Activated naive CD8-positive, alpha-beta T cell treated with anti-CD3 and anti-CD28 coated beads for 36 hours (primary cell): ENCODE results near the gene KDF1. TPM values are rescaled to one million over a fixed set of nuclear protein-coding genes. Genes with fewer than 3 reads are reported as not detected.

Experiments
- DNase-seq: peaks from one replicate; pipeline ENCODE4 v3.0.0; 2021
- H3K27ac Mint-ChIP-seq: one replicate; pipeline ENCODE4 v1.8.0; 2022; ENCODE audit warnings: mild to moderate bottlenecking, moderate library complexity, mixed read lengths
- H3K27me3 Mint-ChIP-seq: one replicate; pipeline ENCODE4 v1.8.0; 2022; ENCODE audit warnings: mild to moderate bottlenecking, mixed read lengths
- H3K36me3 Mint-ChIP-seq: one replicate; pipeline ENCODE4 v1.8.0; 2021; ENCODE audit warnings: mild to moderate bottlenecking, mixed read lengths
- H3K4me1 Mint-ChIP-seq: one replicate; pipeline ENCODE4 v1.8.0; 2021; ENCODE audit warnings: mixed read lengths
- H3K4me3 Mint-ChIP-seq: one replicate; pipeline ENCODE4 v1.8.0; 2022; ENCODE audit warnings: mild to moderate bottlenecking, moderate library complexity, mixed read lengths
- H3K9me3 Mint-ChIP-seq: one replicate; pipeline ENCODE4 v1.8.0; 2022; ENCODE audit warnings: mixed read lengths
- total RNA-seq, 2 experiments: library from RNA; stranded (reverse); gene quantifications; one replicate each; pipeline ENCODE4 v1.2.3, GENCODE V29; 2021

Gene KDF1, protein sequence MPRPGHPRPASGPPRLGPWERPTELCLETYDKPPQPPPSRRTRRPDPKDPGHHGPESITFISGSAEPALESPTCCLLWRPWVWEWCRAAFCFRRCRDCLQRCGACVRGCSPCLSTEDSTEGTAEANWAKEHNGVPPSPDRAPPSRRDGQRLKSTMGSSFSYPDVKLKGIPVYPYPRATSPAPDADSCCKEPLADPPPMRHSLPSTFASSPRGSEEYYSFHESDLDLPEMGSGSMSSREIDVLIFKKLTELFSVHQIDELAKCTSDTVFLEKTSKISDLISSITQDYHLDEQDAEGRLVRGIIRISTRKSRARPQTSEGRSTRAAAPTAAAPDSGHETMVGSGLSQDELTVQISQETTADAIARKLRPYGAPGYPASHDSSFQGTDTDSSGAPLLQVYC
- total RNA-seq = under 1 TPM; 0.47 to 0.60 TPM

DNA sequence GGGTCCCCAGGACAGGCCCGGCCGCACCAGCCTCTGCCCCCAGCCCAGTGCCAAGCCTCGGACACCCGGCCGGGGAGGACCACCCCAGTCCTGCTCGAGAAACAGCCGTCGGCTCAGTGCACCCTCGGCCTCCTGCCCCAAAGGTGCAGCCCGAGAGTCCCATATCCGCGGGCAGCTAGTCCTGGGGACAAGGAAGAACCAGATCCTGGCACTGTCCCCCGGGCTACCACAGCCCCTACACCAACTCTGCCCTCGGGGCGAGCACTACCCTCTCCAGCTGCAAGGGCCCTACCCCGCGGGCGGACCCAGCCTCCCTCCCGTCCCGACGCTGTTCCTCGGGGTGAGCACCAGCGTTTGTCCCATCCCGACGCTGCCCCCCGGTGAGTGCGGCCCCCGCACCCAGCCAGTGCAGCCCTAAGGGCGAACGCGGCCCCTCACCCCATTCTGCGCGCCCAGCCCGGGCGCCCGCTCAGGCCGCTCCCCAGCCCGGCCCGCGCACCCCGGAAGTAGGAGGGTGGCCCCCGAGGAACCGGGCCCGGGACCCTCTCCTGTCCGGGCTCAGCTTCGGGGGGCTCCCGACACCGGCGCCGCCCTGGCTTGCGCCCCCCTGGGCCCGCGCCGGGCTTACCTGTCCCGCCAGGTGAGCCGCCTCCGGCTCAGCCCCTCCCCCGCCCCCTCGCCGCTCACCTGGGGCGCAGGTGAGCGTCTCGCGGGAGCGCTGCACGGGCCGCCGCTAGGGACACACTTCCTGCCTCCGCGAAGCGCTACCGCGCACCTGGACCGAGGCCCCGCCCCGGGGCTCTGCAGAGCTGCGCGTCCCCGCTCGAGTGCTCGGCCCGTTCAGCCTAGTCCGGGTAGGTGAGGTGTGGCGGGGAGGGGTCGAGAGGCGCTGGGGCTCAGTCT is at the start of gene KDF1:
KDF1 (minus strand) TSS at position 747 of the 903 bp plus-strand sequence. CDS start 8,088 bp downstream, outside the sequence.
- H3K27ac Mint-ChIP-seq = no peak within 1 kb of the TSS
- peaks cover 35% of the 10 kb centered on the region for H3K27me3 Mint-ChIP-seq
- peaks cover 4% of the 10 kb centered on the region for H3K4me1 Mint-ChIP-seq
- H3K9me3 Mint-ChIP-seq = peaks cover 1% of the 10 kb centered on the region
- peaks cover 3% of the 10 kb centered on the region for H3K36me3 Mint-ChIP-seq
- peak; percentile 49 for DNase-seq
- H3K4me3 Mint-ChIP-seq = peak within 1 kb of the TSS; percentile 66

DNA sequence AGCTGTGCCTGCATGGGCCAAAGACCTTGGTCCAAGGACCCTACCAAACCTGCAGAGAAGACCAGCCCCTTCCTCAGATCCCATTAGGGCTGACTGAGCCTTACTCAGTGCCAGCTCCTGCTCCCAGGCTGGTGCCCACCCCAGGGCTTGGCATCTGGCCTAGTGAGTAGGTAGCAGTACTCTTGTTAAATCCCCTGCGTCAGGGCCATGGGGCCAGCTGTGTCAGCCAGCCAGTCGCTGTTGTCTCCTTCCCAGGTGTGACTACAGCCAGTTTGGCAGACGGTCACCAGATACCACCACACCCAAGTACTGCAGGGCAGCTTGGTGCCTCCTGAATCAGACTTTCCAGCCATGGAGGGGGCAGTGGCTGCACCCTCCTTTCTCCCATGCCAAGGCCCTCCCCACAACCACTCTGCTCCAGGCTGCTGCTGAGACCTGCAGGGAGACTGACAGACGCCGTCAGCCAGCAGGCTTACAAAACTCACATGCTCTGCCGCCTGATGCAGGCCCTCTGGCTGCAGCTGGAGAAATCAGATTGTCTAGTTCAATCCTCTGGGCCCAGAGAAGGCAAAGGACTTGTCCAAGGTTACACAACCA is 49.4 kb upstream of the KDF1 start:
- H3K27me3 Mint-ChIP-seq = peaks cover 26% of the 10 kb centered on the region
- peaks cover 9% of the 10 kb centered on the region for H3K4me1 Mint-ChIP-seq
- H3K27ac Mint-ChIP-seq = no peak overlapping the region
- no peak for DNase-seq
- no peak overlapping the region for H3K4me3 Mint-ChIP-seq
- no peaks in the 10 kb centered on the region for H3K36me3 Mint-ChIP-seq
- no peaks in the 10 kb centered on the region for H3K9me3 Mint-ChIP-seq

DNA sequence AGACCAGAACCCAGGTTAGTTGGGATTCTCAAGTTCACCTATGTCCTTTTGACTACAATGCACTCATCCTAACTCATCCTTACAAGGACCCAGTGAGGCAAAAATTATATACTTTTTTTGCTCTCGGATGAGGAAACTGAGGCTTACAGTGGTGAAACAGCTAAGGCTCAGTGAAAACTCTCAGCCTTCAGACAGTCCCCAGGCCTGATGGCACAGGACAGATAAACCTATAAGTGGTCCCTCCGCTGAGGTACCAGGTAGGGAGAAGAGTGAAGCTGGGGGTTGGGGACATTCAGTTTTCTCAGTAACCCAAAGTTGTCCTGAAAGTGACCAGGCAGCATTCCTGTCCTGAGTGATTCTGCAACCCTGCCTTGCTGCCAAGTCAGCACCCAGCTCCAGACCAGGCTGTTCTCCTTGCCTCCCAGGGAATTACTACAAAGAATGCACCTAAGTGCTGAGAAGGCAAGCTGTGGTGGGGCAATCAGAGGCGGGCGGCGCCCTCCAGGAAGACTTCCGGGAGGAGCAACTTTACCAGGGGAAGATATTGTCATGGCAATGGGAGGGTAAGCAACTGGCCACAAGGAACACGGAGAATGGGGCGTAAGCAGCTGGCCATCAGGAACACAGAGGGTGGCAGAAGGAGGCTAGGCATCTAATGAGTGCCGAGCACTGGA is 47.8 kb upstream of the KDF1 start:
- no peaks in the 10 kb centered on the region for H3K36me3 Mint-ChIP-seq
- H3K4me3 Mint-ChIP-seq = no peak overlapping the region
- DNase-seq = no peak
- no peak overlapping the region for H3K27ac Mint-ChIP-seq
- peaks cover 7% of the 10 kb centered on the region for H3K4me1 Mint-ChIP-seq
- H3K9me3 Mint-ChIP-seq = no peaks in the 10 kb centered on the region
- H3K27me3 Mint-ChIP-seq = peaks cover 19% of the 10 kb centered on the region

DNA sequence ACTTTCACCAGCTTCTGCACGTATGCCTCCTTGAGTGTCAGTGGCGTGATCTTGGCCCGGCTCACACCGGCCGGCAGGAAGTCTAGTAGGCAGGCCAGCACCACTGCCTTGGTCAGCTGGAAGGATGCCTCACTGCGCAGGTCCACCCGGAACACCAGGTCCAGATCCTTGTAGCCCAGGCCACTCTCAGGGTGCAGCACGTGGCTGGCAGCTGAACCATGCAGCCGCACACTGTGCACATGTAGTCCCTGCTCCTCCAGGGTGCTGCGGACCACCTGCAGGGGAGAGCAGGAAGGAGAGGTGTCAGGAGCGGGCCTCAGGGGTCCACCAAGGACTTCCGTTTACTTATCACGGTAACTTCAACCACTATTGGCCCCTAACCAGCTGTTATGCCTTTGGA is 46.4 kb upstream of the KDF1 start:
- no peaks in the 10 kb centered on the region for H3K4me1 Mint-ChIP-seq
- no peak overlapping the region for H3K4me3 Mint-ChIP-seq
- DNase-seq = no peak
- no peaks in the 10 kb centered on the region for H3K9me3 Mint-ChIP-seq
- H3K36me3 Mint-ChIP-seq = no peaks in the 10 kb centered on the region
- H3K27me3 Mint-ChIP-seq = peaks cover 11% of the 10 kb centered on the region
- H3K27ac Mint-ChIP-seq = no peak overlapping the region

DNA sequence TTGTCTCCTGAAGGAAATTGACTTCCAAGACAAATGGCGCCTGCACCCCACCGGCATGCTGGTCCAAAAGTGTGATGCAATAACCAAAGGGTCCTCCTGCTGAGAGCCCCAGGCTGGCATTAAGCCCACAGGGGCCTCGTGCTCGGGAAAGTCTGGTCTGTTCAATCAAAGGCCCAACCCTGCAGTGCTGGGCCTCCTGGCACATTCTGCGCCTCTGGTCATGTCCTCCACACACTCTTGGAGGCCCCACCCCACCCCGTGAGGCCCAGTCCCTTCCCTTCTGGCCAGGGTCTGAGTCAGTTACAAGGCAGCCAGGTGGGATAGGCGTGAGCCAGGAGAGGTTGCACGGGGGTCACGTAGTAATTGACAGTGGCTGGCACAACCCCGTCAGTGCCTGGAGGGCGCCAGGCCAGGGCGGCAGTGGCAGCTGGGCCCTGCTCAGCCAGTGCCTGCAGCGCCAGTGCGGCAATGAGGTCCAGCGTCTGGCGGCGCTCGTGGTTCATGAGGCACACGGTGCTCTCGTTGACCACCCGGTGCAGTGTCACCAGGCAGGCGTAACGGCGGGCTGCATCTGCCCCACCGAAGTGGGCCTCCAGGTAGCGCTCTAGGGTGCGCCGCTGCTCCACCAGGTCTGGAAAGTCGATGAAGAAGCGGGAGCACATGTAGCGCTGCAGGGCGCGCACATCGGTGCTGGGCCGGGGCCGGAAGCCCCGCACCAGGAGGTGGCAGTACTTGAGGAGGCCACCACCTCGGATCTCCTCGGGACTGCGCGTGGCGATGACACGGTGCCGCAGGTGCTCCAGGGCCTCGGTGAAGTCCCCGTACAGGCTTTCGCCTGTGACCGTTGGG is 45.6 kb upstream of the KDF1 start:
- Mint-ChIP-seq H3K4me1 (no peaks in the 10 kb centered on the region), H3K27ac (no peak overlapping the region), H3K9me3 (no peaks in the 10 kb centered on the region), H3K4me3 (no peak overlapping the region), H3K36me3 (no peaks in the 10 kb centered on the region), H3K27me3 (peaks cover 7% of the 10 kb centered on the region)
- no peak for DNase-seq

DNA sequence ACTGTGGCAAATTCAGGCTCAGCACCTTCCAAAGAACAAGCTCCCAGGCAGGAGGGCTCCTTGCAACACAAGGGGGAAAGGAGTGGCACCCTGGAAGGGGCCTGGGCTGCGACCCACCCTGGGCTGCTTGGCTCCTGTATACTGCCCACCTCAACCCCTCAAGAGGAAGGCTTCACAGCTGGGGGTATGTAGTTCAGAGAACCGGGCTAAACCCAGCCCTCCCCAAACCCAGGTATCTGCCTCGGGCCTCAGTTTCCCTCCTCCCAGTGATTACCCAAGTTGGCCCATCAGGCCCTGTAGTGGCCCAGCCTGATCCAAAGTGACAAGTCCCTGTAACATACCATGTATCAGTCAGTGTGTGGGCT is 44.9 kb upstream of the KDF1 start:
- Mint-ChIP-seq H3K4me3 (no peak overlapping the region), H3K36me3 (no peaks in the 10 kb centered on the region), H3K4me1 (no peaks in the 10 kb centered on the region), H3K27me3 (peaks cover 7% of the 10 kb centered on the region), H3K9me3 (no peaks in the 10 kb centered on the region), H3K27ac (no peak overlapping the region)
- no peak for DNase-seq

DNA sequence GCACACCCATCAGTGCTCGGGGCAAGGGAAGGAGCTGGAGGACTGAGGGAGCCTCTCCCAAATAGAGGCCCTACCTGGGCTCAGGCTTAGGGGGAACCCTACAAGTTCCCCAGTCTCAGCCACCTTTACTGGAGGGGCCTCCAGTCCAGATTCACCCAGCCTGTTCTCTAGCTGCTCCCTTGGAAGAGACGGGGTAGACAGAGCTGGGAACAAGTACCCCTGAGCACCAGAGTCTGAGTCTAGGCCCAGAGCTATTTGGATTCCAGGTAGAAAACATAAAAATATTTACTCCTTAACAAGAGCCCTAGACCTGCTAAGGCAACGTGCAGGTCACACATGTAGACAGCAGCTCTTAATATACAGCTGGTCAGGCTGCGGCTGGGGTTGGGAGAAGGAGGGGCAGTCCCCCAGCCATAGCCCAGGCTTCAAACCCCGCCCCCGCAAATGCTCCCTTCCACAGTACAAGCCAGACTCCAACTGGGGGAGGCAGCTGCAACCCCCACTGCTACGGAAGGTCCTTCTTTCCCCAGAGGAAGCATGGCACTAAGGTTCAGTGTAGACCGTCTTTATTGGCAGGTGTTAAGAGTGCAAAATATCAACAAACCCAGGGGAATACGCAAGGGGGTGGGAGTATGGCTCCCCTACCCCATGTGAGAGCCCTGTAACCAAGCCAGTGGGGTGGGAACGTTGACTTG is 44.4 kb upstream of the KDF1 start:
- no peaks in the 10 kb centered on the region for H3K36me3 Mint-ChIP-seq
- no peaks in the 10 kb centered on the region for H3K4me1 Mint-ChIP-seq
- H3K4me3 Mint-ChIP-seq = no peak overlapping the region
- H3K27me3 Mint-ChIP-seq = peaks cover 3% of the 10 kb centered on the region
- H3K9me3 Mint-ChIP-seq = no peaks in the 10 kb centered on the region
- no peak for DNase-seq
- H3K27ac Mint-ChIP-seq = no peak overlapping the region

DNA sequence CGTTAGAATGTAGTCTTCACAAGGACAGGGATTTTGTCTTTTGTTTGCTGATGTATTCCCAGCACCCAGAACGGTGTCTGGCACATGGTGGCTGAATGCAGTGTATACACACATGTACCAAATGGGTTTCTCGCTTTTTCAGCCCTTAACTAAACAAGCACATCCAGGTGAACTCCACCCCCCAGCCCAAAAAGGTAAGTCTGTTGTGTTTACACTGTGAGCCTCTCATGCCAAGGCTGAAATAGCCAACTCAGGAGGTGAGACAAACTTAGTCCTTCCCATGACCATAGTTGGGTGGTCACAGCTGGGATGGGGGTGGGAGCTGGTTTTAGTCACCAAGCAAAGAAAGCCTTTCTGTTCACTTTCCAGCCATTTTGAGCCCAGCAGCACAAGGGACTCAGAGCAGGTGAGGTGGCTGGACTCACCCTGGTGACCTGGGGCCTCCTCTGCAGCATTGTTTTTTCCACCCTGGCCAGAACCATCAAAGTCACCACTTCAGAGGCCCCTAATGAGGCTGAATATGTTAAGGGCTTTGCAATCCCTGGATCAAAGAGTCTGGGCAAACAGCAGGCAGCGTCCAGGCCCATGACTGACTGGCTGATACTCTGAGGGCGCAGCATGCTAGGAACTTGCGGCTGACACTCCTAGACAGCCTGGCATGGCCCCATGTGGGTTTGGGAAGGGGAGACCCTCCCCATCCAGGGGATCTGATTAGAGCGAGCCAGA is 43.6 kb upstream of the KDF1 start:
- DNase-seq = no peak
- H3K4me1 Mint-ChIP-seq = no peaks in the 10 kb centered on the region
- H3K36me3 Mint-ChIP-seq = no peaks in the 10 kb centered on the region
- H3K27me3 Mint-ChIP-seq = peaks cover 3% of the 10 kb centered on the region
- no peaks in the 10 kb centered on the region for H3K9me3 Mint-ChIP-seq
- no peak overlapping the region for H3K27ac Mint-ChIP-seq
- no peak overlapping the region for H3K4me3 Mint-ChIP-seq

DNA sequence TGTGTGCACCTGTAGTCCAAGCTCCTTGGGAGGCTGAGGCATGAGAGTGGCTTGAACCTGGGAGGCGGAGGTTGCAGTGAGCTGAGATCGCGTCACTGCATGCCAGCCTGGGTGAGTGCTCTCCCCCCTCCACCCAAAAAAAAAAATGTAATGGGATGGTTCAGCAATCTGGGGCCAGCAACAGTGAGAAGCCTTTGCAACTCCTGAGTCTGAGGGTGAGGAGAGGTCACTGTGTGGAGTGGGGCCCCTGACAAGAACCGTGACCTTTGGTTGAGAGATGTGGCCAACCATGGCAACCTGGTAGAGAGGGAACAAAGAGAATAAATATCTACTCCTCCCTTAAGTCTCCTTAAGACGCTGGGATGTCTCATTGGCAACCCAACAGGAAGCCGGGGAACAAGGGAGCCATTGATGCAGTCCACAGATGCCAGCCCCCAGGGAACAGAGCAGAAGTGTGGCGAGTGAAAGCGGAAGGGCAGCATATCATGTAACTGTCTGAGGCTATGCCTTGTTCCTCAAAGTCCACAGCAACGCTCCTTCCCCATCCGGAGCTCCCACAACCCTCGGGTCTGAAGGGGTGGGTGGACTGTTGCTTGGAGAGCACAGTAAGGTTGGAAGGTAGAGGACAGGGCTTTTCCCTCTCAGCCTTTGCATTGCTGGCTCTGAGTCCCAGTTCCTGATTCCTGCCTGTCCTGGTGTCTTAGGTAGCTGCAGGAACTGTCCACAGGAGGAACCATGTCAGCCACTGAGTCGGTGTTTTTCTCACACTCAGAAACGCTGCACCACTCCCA is 41.5 kb upstream of the KDF1 start:
- peaks cover 13% of the 10 kb centered on the region for H3K27me3 Mint-ChIP-seq
- H3K4me3 Mint-ChIP-seq = no peak overlapping the region
- no peaks in the 10 kb centered on the region for H3K36me3 Mint-ChIP-seq
- peaks cover 6% of the 10 kb centered on the region for H3K4me1 Mint-ChIP-seq
- no peaks in the 10 kb centered on the region for H3K9me3 Mint-ChIP-seq
- no peak for DNase-seq
- H3K27ac Mint-ChIP-seq = no peak overlapping the region

DNA sequence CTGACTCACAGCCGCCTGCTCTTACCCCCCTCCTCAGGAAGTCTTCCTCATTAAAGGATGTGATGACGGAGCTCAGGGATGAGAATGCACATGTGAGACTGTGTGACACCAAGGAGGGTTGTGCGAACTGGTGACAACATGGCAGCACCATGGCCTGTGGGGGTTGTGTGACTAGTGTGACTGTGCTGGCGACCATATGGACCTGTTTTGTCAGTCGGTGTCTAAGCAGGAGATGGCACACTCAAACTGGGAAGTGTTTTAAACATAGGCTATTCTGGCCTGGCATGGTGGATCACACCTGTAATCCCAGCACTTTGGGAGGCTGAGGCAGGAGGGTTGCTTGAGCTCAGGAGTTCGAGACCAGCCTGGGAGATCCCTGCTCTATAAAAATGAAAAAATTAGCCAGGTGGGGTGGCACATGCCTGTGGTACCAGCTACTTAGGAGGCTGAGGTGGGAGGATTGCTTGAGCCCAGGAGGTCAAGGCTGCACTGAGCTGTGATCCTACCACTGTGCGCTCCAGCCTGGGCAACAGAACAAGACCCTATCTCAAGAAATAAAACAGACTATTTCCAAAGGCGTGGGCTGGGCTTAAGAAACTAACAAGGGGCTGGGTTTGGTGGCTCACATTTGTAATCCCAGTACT is 40.7 kb upstream of the KDF1 start:
- H3K36me3 Mint-ChIP-seq = no peaks in the 10 kb centered on the region
- H3K27me3 Mint-ChIP-seq = peaks cover 21% of the 10 kb centered on the region
- no peak overlapping the region for H3K27ac Mint-ChIP-seq
- peaks cover 6% of the 10 kb centered on the region for H3K4me1 Mint-ChIP-seq
- no peak overlapping the region for H3K4me3 Mint-ChIP-seq
- DNase-seq = no peak
- no peaks in the 10 kb centered on the region for H3K9me3 Mint-ChIP-seq

DNA sequence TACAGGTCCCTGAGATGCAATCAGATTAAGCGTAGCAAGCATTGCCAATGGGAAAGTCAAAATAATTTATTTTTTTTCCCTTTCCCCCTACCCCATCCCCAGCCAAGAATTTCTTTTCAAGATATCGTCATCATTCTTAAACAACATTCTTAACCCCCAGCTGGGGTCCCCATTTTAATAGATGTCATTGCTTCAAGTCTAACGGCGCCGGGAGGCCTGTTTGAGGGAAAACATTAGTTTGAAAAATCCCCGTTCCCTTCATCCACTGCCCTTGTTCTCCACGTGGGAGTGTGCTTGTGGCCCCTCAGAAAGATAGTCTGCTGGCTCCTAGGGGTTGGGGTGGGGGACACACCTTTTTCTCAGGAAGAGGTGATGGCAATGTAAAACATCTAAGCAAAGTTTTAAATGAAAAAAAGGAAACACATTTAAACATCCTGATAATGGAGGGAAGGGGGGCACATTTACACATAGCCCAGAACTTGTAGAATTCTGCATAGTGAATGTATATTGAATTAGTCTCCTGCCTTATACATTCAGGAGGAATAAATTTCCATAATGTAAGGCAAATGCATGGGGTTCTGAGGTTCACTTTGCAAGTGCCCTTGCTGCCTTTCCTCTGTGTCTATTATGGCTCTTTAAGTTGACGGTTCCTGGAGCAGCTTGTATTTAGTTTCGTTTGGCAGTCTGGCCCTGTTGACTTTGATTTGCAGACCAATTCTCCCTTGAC is 40.0 kb upstream of the KDF1 start:
- Mint-ChIP-seq H3K4me3 (no peak overlapping the region), H3K36me3 (no peaks in the 10 kb centered on the region), H3K4me1 (peaks cover 9% of the 10 kb centered on the region), H3K27me3 (peaks cover 28% of the 10 kb centered on the region), H3K27ac (no peak overlapping the region), H3K9me3 (no peaks in the 10 kb centered on the region)
- DNase-seq = no peak
